ENCODE data around the gene LPCAT2.
"Not testable (repeated sequence)": the region's sequence is repeated elsewhere in the genome, so short reads cannot be mapped to it uniquely, and the experiment has no call there.

The LPCAT2 gene

GRCh38 chr16:55615670-55616069 lies 106.8 kb downstream of the LPCAT2 start:
- not testable (repeated sequence) for DNase-seq

GRCh38 chr16:55621771-55622170 lies 112.9 kb downstream of the LPCAT2 start:
- no peak for DNase-seq

- DNase-seq: no peak
These were observed 113.4 kb downstream of the LPCAT2 start for GRCh38 chr16:55622272-55622671.

GRCh38 chr16:55622930-55623561 lies 114.2 kb downstream of the LPCAT2 start:
- no peak for DNase-seq

- no peak for DNase-seq
These were observed 114.8 kb downstream of the LPCAT2 start for GRCh38 chr16:55623640-55624039.

- no peak for DNase-seq
These were observed 115.8 kb downstream of the LPCAT2 start for GRCh38 chr16:55624696-55625095.

GRCh38 chr16:55625843-55626242 lies 117.0 kb downstream of the LPCAT2 start:
- no peak for DNase-seq

GRCh38 chr16:55628306-55628968 lies 119.6 kb downstream of the LPCAT2 start:
- no peak for DNase-seq

- DNase-seq: no peak
These were observed 121.9 kb downstream of the LPCAT2 start for GRCh38 chr16:55630774-55631173.

GRCh38 chr16:55632259-55632658 lies 123.4 kb downstream of the LPCAT2 start:
- DNase-seq: no peak

- no peak for DNase-seq
These were observed 125.3 kb downstream of the LPCAT2 start for GRCh38 chr16:55634193-55634592.

Data from activated CD4-positive, alpha-beta T cell treated with anti-CD3 and anti-CD28 coated beads, Interleukin-2, Interleukin-6, amounts not matched to agents 100 ng/mL and 50 ng/mL, durations not matched to agents 16 hours and 8 hours (primary cell).